Endothelial cell of umbilical vein (primary cell): ENCODE results near the gene ZNF322. TPM values are rescaled to one million over a fixed set of nuclear protein-coding genes. Genes with fewer than 3 reads are reported as not detected.

Experiments used
- BruUV-seq: library from RNA; stranded (reverse); fragments of 400-500 nt; replicated peaks from 2 replicates; lab custom pipeline; 2021; lab: Mats Ljungman, UMichigan
- CTCF ChIA-PET: fragments of 300-600, 350-600 bp; sonication (Branson Sonifier 250); formaldehyde crosslinking; loops from one replicate; lab custom pipeline; 2021; ENCODE audit warnings: antibody characterized with exemption, inconsistent platforms; lab: Charles Lee
- POLR2A ChIA-PET: fragments of 300-600, 350-600 bp; sonication (Branson Sonifier 250); formaldehyde crosslinking; loops from one replicate; lab custom pipeline; 2021; ENCODE audit warnings: antibody characterized with exemption, inconsistent platforms; lab: Charles Lee
- DNase-seq: peaks from one replicate; pipeline ENCODE4 v3.0.0-alpha.2; 2011; ENCODE audit warnings: low read depth, low spot score
- FAIRE-seq: peaks from 2 replicates; lab custom pipeline; 2011; peaks lifted over from hg19 to GRCh38; lab: Jason Lieb, UNC
- H2AFZ ChIP-seq: 2 replicates; pipeline ENCODE4 v1.6.0; 2012; ENCODE audit warnings: low read depth, low read length, control low read depth, inconsistent platforms
- H3K27ac ChIP-seq: 2 replicates; pipeline ENCODE4 v1.5.1; 2011; ENCODE audit warnings: low read depth, mild to moderate bottlenecking, control low read depth, low read length, moderate library complexity; ENCODE audit not compliant: insufficient read depth
- H3K27me3 ChIP-seq, 2 experiments: 2 replicates each; pipeline versions ENCODE4 v1.6.0 to v1.6.1; 2011; ENCODE audit warnings: low read length in 2 of 2, mixed read lengths in 1 of 2; ENCODE audit not compliant: control insufficient read depth in 2 of 2, insufficient read depth in 2 of 2
- H3K36me3 ChIP-seq, 2 experiments: 2 replicates in 1 of 2; 3 replicates in 1 of 2; pipeline ENCODE4 v1.5.1; 2011; ENCODE audit warnings: low read length in 2 of 2, mild to moderate bottlenecking in 1 of 2, moderate library complexity in 1 of 2; ENCODE audit not compliant: control insufficient read depth in 2 of 2, insufficient read depth in 2 of 2; ENCODE audit errors: extremely low read depth in 1 of 2
- H3K4me1 ChIP-seq: 3 replicates; pipeline ENCODE4 v1.5.1; 2011; ENCODE audit warnings: mild to moderate bottlenecking, low read length; ENCODE audit not compliant: control insufficient read depth, insufficient read depth; ENCODE audit errors: extremely low read depth
- H3K4me2 ChIP-seq: 2 replicates; pipeline ENCODE4 v1.6.1; 2011; ENCODE audit warnings: low read length, control low read depth, mixed read lengths; ENCODE audit not compliant: insufficient read depth
- H3K4me3 ChIP-seq, 3 experiments: fragments of 200-600 bp in 1 of 3; sonication (generic), shearing (Covaris generic) in 1 of 3; replicated peaks in 1 of 3; 2 replicates each; pipeline ENCODE4 v1.5.1; 2011 to 2016; ENCODE audit warnings: control low read depth in 3 of 3, low read length in 3 of 3, mild to moderate bottlenecking in 2 of 3, inconsistent platforms in 1 of 3, low read depth in 1 of 3, moderate library complexity in 1 of 3; ENCODE audit not compliant: insufficient read depth in 1 of 3
- H3K79me2 ChIP-seq: 2 replicates; pipeline ENCODE4 v1.6.0; 2012; ENCODE audit warnings: low read length, inconsistent platforms; ENCODE audit not compliant: control insufficient read depth, insufficient read depth
- H3K9ac ChIP-seq: replicated peaks from 2 replicates; pipeline ENCODE3; 2011; ENCODE audit warnings: low read length, control low read depth; ENCODE audit not compliant: insufficient read depth; ENCODE audit errors: extremely low read depth
- H3K9me1 ChIP-seq: replicated peaks from 3 replicates; pipeline ENCODE4 v1.6.0; 2011; ENCODE audit warnings: mild to moderate bottlenecking, low read length; ENCODE audit not compliant: control insufficient read depth, insufficient read depth; ENCODE audit errors: extremely low read depth
- H3K9me3 ChIP-seq: replicated peaks from 2 replicates; pipeline ENCODE4 v1.5.1; 2012; ENCODE audit warnings: low read length, inconsistent platforms; ENCODE audit not compliant: control insufficient read depth, insufficient read depth
- H4K20me1 ChIP-seq: replicated peaks from 2 replicates; pipeline ENCODE3; 2011; ENCODE audit warnings: mild to moderate bottlenecking, low read length; ENCODE audit not compliant: control insufficient read depth, insufficient read depth; ENCODE audit errors: extremely low read depth
- EZH2 ChIP-seq: IDR thresholded peaks from 2 replicates; pipeline ENCODE4 v1.6.1; 2012; ENCODE audit warnings: borderline replicate concordance, low read depth, mild to moderate bottlenecking, moderate library complexity, low read length, inconsistent platforms; ENCODE audit not compliant: severe bottlenecking
- FOS ChIP-seq: IDR thresholded peaks from 2 replicates; pipeline ENCODE4 v1.6.1; 2011; ENCODE audit warnings: mild to moderate bottlenecking, low read length, moderate library complexity, borderline replicate concordance; ENCODE audit not compliant: insufficient read depth
- GATA2 ChIP-seq: IDR thresholded peaks from 2 replicates; pipeline ENCODE4 v1.7.0; 2011; ENCODE audit warnings: low read depth, mild to moderate bottlenecking, moderate library complexity, mixed read lengths, low read length; ENCODE audit not compliant: insufficient read length, insufficient read depth
- JUN ChIP-seq: IDR thresholded peaks from 2 replicates; pipeline ENCODE4 v1.6.1; 2011; ENCODE audit warnings: borderline replicate concordance, low read depth; ENCODE audit not compliant: insufficient read length, insufficient read depth
- MYC ChIP-seq: IDR thresholded peaks from one replicate; pipeline ENCODE4 v1.6.1; 2011; ENCODE audit warnings: mild to moderate bottlenecking, low read depth, low read length
- POLR2A ChIP-seq: IDR thresholded peaks from 2 replicates; pipeline ENCODE4 v1.6.1; 2012; ENCODE audit warnings: low read depth, mild to moderate bottlenecking, control low read depth, low read length
- POLR2AphosphoS5 ChIP-seq: IDR thresholded peaks from 2 replicates; pipeline ENCODE4 v1.6.1; 2012; ENCODE audit warnings: low read depth, mild to moderate bottlenecking, control low read depth, low read length, moderate library complexity; ENCODE audit not compliant: insufficient read depth
- dilution Hi-C: fragments of 300-500 bp; cut with MboI; formaldehyde crosslinking; loops from one replicate; pipeline ENCODE4 v1.15.0; 2019; ENCODE audit warnings: low sequenced_read_pairs; ENCODE audit not compliant: extremely low pct_ligation_motif_present
- intact Hi-C: fragments of 100-400 bp; cut with micrococcal nuclease; formaldehyde crosslinking; loops from one replicate; pipeline ENCODE4 v1.10.0; 2022
- polyA plus RNA-seq, 4 experiments: library from polyadenylated mRNA; depleted of rRNA in 3 of 4; stranded (reverse) in 3 of 4; unstranded in 1 of 4; fragments of >200 nt; gene quantifications; 2 replicates each; pipeline versions ENCODE4 v1.2.1 to v1.2.3, GENCODE V29; 2011 to 2012; ENCODE audit warnings: missing spikeins in 1 of 4
- total RNA-seq: library from RNA; stranded (reverse); gene quantifications from 2 replicates; pipeline ENCODE4 v1.2.3, GENCODE V29; 2021
- TF ChIP-seq, protein P1 (sequence below): IDR thresholded peaks from 2 replicates; pipeline ENCODE4 v1.6.1; 2011; ENCODE audit not compliant: insufficient read depth, insufficient read length
- TF ChIP-seq, protein P2 (sequence below), 2 donors: IDR thresholded peaks; 1 replicate in 1 of 2; 2 replicates in 1 of 2; pipeline ENCODE4 v1.5.1; 2011; ENCODE audit warnings: low read length in 2 of 2, mild to moderate bottlenecking in 2 of 2, moderate library complexity in 2 of 2, control low read depth in 1 of 2, inconsistent platforms in 1 of 2, low read depth in 1 of 2; ENCODE audit not compliant: insufficient read depth in 1 of 2; ENCODE audit errors: extremely low read depth in 1 of 2

ZNF322 gene
- total and polyA plus RNA-seq, 2 donors (not counting 3 experiments of a cell fraction or from before 2014, with no cell fraction given), result 3.4 to 17.0 TPM

- BruUV-seq, result no TSS peak
- peaks cover 2 to 3% of the 10 kb centered on the region in 2 experiments for H3K36me3 ChIP-seq
- FAIRE-seq (no peak), DNase-seq (no peak)
- H2AFZ ChIP-seq, result no peak overlapping the region
- H3K79me2 ChIP-seq, result peaks cover 13% of the 10 kb centered on the region
- CTCF ChIA-PET, result interaction anchor here (4.8 to 15.7 kb wide), 2 partner anchors 19 to 252 kb away, joined by 159 to 359 read pairs; no protein-coding TSS in a partner anchor
- TF ChIP-seq MYC, result no peak
- TF ChIP-seq, protein P1, sequence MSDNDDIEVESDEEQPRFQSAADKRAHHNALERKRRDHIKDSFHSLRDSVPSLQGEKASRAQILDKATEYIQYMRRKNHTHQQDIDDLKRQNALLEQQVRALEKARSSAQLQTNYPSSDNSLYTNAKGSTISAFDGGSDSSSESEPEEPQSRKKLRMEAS, result no peak
- TF ChIP-seq POLR2A, result no peak
- no peak for TF ChIP-seq JUN
- no peak for TF ChIP-seq FOS
- no peak for TF ChIP-seq GATA2
- no peak for TF ChIP-seq POLR2AphosphoS5
- no peak for TF ChIP-seq EZH2
- TF ChIP-seq, protein P2, sequence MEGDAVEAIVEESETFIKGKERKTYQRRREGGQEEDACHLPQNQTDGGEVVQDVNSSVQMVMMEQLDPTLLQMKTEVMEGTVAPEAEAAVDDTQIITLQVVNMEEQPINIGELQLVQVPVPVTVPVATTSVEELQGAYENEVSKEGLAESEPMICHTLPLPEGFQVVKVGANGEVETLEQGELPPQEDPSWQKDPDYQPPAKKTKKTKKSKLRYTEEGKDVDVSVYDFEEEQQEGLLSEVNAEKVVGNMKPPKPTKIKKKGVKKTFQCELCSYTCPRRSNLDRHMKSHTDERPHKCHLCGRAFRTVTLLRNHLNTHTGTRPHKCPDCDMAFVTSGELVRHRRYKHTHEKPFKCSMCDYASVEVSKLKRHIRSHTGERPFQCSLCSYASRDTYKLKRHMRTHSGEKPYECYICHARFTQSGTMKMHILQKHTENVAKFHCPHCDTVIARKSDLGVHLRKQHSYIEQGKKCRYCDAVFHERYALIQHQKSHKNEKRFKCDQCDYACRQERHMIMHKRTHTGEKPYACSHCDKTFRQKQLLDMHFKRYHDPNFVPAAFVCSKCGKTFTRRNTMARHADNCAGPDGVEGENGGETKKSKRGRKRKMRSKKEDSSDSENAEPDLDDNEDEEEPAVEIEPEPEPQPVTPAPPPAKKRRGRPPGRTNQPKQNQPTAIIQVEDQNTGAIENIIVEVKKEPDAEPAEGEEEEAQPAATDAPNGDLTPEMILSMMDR (IDR thresholded peaks at IDR 0.05; ENCODE audit: extremely low read depth in 1 of 2, insufficient read depth in 1 of 2, low read depth in 1 of 2, low read length in 2 of 2), result no peak
- no peak overlapping the region for H3K27ac ChIP-seq
- POLR2A ChIA-PET, result no interaction called here
- H3K4me1 ChIP-seq, result peaks cover 18% of the 10 kb centered on the region
- H3K4me2 ChIP-seq, result no peak overlapping the region
- H4K20me1 ChIP-seq, result no peaks in the 10 kb centered on the region
- H3K27me3 ChIP-seq, result peaks cover 12 to 32% of the 10 kb centered on the region in 2 experiments
- H3K9me3 ChIP-seq, result no peaks in the 10 kb centered on the region
- H3K9me1 ChIP-seq, result no peaks in the 10 kb centered on the region
- H3K4me3 ChIP-seq, result no peak overlapping the region
- dilution Hi-C loops (no loop called here), intact Hi-C loops (no loop called here)
- H3K9ac ChIP-seq, result no peak overlapping the region
These were observed 66.0 kb downstream of the ZNF322 start for GRCh38 chr6:26593278-26594130.
